GM12892 (cell line): ENCODE results near the gene EPHA8.

Experiments used
- POLR2A ChIP-seq: IDR thresholded peaks from 2 replicates; pipeline ENCODE4 v1.6.1; 2011; ENCODE audit warnings: low read depth, low read length, control low read depth
- POLR2AphosphoS5 ChIP-seq: IDR thresholded peaks from 2 replicates; pipeline ENCODE4 v1.6.1; 2011; ENCODE audit warnings: low read depth, low read length, control low read depth

DNA sequence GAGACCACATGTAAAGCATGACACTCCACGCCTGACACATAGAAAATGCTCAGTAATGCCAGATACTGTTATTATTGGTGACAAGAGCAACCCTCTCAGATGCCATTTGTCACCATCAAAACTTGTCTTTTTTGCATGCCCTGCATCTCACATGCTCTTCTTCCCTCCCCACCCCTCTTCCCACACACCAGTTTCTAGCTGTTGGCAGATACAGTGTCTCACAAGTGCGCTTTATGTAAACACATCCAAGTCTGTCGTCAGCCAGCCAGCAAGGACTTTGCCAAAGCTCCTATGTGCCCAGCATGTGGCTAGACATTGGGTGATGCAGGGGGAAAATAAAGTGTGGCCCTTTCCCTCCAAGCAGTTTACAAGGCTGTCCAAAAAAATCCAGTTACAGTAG lies 44.9 kb upstream of the EPHA8 start:
- TF ChIP-seq POLR2A, result no peak
- no peak for TF ChIP-seq POLR2AphosphoS5
